ENCODE measurements around the gene ST6GALNAC3.

- TF ChIP-seq CTCF (IDR thresholded peaks at IDR 0.05) (no peak), ZFX (IDR thresholded peaks at IDR 0.05; ENCODE audit: borderline replicate concordance) (no peak)
These were observed 144.3 kb downstream of the ST6GALNAC3 start for GRCh38 chr1:76218888-76219287.

All from 22Rv1 (cell line).